HG02642 (cell line): ENCODE results near the gene DIAPH2.
"Not testable (repeated sequence)": the region's sequence is repeated elsewhere in the genome, so short reads cannot be mapped to it uniquely, and the experiment has no call there.

Source experiments
- ATAC-seq: cut with Tn5 transposase; IDR thresholded peaks from one replicate; pipeline ENCODE4 v1.9.1; 2021; ENCODE audit warnings: mild to moderate bottlenecking; ENCODE audit not compliant: unreplicated experiment, poor library complexity

DIAPH2 gene

GRCh38 chrX:97409632-97410415 is 725.2 kb downstream of the DIAPH2 start:
- not testable (repeated sequence) for ATAC-seq

DNA sequence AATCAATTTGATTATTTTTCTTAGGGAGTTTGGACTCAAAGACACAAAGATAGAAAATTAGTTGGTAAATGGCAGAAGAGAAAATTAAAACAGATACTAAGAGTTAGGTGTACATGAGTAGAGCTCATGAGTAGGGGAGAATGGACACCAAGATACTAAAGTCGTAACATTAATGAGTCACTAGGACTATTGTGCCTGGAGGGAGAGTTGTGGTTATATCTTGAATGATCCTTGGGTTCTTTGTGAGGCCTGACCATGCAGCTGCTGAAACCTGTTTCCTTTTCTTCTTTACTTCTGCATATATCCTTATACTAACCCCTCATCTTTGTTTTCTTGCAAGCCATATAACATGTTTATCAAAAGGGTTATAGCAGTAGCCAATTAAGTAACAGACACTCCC is 731.8 kb downstream of the DIAPH2 start:
- ATAC-seq, result no peak

DNA sequence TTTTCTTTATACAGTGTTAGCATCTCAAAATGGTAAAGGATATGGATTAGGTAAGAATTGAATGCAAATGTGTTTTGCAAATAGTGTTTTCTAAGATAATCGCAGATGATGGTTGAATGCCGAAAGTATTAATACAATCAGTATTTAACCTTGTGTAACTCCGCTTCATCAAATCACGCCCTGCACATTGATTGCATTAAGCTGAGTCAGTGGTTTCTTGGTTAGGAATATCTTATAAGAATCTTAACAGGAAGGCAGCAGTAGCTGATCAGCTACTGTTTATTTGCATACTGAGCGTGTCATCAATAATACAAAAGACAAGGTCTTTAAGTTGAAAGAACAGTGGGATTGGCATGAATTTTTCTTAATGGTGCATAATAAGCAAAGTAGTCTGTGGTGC is 744.5 kb downstream of the DIAPH2 start:
- no peak for ATAC-seq

- ATAC-seq, result no peak
These were observed 746.6 kb downstream of the DIAPH2 start for GRCh38 chrX:97431281-97431680.

DNA sequence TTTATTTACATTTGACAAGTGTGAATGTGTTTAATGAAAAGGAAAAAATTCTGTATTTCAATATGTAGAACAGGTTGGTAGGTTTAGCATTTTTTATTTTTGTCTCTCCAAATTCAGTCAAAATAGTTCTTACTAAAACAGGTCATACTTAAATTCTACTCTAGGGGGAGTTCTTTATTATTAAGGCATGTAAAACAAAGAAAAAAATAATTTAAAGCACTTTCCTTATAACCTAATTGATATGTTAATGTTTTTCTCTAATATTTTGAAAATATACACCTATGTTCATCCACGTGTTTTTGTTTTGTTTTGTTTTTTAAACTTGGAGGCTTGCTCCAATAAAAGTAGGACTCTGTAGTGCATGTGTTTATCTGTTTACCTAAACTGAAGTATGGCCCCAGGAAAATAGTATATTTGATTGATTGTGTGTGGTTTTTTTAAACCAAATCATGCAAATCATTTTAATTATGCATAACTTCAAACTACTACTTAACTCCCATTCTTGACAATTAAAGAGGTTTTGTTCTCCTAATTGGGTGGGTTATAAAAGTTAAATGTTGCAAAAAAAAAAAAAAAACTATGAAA is 761.7 kb downstream of the DIAPH2 start:
- no peak for ATAC-seq

DNA sequence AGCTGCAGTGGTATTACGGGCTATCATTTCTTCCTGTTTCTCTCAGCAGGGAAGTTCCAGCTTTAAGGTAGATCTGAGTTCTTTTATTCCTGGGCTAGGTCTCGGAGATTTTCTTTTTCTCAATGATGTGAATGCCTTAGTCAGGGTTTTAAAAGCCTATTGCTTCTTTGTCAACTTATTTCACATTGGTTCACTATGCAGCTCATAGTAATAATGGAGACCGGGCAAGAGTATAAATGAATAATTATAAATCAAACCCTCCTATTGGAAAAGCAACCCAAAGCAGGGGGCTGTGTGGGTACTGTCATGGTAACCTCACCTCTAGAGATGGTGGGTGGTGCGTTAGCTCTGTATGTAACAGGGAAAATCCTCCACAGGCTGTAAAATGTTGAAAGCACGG is 762.7 kb downstream of the DIAPH2 start:
- ATAC-seq, result no peak

GRCh38 chrX:97452283-97452682 is 767.6 kb downstream of the DIAPH2 start:
- no peak for ATAC-seq

DNA sequence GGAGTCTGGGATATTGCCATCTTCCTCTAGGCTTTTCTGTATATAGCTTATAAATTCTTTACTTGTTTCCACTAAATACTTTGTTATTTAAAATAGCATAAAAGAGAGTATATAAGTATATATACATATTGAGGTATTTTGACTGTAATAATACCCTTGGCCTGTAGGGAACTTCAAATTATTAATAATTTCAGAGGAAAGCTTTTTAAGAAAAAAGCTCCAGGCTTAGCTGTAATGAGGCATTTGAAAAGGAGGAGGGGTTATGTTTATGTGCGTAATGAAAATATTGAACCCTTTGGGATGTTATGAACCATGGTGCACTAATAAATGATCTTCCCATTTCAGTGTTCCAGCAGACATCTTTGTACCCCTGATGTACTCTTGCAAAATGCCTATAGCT is 777.1 kb downstream of the DIAPH2 start:
- ATAC-seq, result no peak

- no peak for ATAC-seq
These were observed 786.4 kb downstream of the DIAPH2 start for GRCh38 chrX:97471071-97471470.

- ATAC-seq, result no peak
These were observed 790.3 kb downstream of the DIAPH2 start for GRCh38 chrX:97474933-97475332.

DNA sequence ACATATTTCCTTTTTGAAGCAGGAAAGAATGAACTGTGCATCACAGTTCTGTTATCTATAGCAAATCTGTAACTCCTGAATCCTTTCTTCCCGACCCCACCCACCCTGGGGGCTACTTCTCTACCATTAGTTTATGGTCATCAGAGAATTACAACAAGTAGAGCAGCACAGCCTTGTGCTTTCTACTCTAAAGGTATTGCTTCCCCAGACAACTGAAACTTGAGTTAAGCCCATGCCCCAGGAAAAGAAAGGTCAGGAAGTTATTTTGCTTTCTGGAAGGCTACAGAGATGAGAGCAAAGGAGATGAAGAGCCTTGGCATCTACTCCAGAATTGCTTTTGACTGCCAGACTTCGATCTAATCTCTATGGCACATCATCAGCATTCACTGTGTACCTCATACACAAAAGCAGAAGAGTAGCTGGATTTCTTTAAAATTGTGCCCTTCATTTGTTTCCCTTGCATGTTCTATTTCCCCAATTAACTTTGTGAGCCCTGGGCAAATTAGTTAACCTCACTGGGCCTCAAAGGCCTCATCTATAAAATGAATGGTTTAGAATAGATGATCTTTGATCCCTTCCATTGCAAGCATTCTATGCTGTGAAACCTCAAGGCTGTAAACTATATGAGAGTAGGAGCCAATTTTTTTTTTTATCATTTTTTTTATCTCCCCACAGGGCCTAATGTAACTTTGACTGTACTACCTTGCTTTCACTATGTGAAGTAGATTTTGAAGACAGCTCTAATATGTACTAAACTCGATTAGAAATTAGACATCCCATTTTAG is 794.7 kb downstream of the DIAPH2 start:
- ATAC-seq, result no peak

DNA sequence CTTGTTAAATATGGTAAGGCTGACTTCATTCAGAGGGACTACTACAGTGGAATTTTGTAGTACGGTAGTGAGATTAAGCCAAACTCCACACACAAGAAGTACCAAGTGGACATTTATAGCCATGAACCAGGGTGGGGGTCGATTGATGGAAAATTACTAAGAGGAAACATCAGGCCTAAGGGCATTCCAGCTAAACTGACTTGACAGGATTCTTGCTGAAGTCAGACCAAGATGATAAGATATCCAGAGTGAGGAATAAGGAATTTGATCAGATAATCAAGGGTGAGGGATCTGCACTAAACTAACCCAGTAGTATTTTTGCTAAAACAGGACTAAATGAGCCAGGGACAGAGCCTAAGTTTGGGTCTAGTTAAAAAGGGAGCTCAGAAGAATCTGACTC is 796.6 kb downstream of the DIAPH2 start:
- no peak for ATAC-seq

DNA sequence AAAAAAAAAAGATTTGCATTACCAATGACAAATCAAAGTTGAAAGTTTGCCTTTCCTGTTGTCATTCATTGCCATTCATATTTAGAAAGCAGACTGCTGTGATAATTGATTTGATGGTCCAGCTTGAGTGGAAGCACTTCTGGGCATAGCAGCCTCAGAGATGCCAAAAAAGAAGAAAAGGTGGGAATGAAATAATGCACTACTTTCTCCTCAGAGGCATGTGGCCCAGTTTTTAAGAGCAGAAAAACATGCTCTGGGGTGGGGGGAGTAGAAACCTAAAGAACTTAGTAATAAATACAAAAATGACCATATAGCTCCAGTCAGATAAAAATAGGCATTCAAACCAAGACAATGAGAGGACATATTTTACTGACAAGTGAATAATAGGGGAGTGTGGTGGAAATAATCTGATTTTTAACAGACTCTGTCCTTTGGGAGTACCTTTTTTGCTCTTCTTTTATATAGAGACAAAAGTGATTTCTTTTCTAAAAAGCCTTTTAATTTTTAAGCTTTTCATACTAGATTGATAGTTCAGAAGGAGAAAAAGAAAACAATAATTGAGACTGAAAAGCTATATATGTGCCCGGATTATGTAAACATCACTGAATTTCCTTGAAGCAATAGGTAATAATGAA is 798.1 kb downstream of the DIAPH2 start:
- ATAC-seq, result no peak

GRCh38 chrX:97490656-97491055 is 806.0 kb downstream of the DIAPH2 start:
- no peak for ATAC-seq

- ATAC-seq, result peak; percentile 97
These were observed 810.2 kb downstream of the DIAPH2 start for GRCh38 chrX:97494756-97495372.

GRCh38 chrX:97498093-97498492 is 813.5 kb downstream of the DIAPH2 start:
- no peak for ATAC-seq

DNA sequence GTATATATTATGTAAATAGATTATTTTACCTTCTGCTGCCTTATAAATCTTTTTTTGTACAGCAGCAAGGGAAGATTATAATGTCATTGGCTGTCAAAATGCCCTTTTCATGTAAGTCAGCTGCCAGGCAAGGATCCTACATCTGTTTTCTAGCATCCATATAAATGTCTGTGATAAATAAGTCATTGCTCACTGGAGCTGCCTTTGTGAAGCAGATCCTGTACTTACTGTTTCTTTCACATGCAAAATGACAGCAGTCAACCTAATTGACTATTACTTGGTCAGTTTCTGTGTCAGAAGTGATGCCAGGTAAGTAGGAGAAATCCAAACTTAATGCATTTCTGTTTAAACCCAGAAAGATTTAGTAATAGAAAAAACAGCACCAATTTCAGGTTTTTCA is 819.8 kb downstream of the DIAPH2 start:
- ATAC-seq, result no peak

DNA sequence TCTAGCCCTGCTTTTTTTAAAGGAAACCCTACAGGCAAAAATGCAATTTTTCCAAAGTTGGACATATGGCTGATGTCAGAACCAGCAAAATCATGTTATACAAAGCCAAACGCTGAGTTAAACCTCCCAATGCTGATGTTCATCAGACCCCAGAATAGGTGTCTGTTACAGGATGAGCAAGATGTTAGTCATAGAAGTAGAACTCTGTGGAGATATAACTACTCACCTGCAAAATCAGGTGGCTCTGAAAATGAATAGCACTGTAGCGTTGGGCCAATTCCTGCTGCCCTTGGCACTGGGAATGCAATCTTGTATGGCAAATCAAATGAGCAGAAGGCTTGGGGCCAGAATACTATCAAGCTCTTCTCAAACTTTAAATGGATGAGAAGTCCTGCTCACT is 833.1 kb downstream of the DIAPH2 start:
- no peak for ATAC-seq

GRCh38 chrX:97522307-97522706 is 837.7 kb downstream of the DIAPH2 start:
- ATAC-seq, result no peak

DNA sequence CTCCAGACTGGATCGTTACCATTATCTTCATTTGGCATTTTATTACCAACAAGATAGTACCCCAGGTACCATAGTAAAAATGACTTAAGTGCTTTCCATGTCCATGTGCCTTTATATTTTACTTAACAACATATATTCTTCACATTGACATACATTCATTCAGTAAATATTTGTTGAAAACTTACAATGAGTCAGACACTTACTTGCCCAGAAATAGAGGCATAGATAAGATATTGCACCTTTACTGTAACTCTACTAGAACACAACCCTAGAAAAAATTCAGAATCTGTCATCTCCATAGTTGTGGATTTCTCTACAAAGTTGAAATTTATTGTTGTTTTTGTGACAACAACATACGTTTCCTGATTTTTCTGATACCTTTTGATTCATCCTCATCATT is 839.7 kb downstream of the DIAPH2 start:
- ATAC-seq, result no peak
